Measurements from ENCODE around the gene RBM26. TPM values are rescaled to one million over a fixed set of nuclear protein-coding genes. Genes with fewer than 3 reads are reported as not detected.

Gene RBM26
- total RNA-seq, 2 experiments from 2014 or later, result 61.3 to 79.6 TPM

GRCh38 chr13:79306650-79307049 lies 99.4 kb downstream of the RBM26 start:
- H3K27ac Mint-ChIP-seq, result no peak overlapping the region
- H3K4me1 Mint-ChIP-seq, result peaks cover 11% of the 10 kb centered on the region
- H3K27me3 Mint-ChIP-seq, result peaks cover 2% of the 10 kb centered on the region
- POLR2A ChIA-PET, result no interaction called here
- DNase-seq (no peak), ATAC-seq (peak; percentile 26)
- H3K36me3 Mint-ChIP-seq (ENCODE audit: low read depth), result no peaks in the 10 kb centered on the region
- no peak overlapping the region for H3K4me3 Mint-ChIP-seq
- CTCF ChIA-PET, result no interaction called here
- intact Hi-C loops (cut with DNase I, micrococcal nuclease), result no loop called here
- no peaks in the 10 kb centered on the region for H3K9me3 Mint-ChIP-seq (ENCODE audit: low read depth)

GRCh38 chr13:79297128-79297527 lies 108.9 kb downstream of the RBM26 start:
- no peak overlapping the region for H3K27ac Mint-ChIP-seq
- no peak for ATAC-seq
- no peaks in the 10 kb centered on the region for H3K36me3 Mint-ChIP-seq (ENCODE audit: low read depth)
- H3K27me3 Mint-ChIP-seq, result peaks cover 8% of the 10 kb centered on the region
- H3K4me3 Mint-ChIP-seq, result no peak overlapping the region
- no peak for DNase-seq
- H3K9me3 Mint-ChIP-seq (ENCODE audit: low read depth), result no peaks in the 10 kb centered on the region
- ChIA-PET CTCF (interaction anchor here (0.6 kb wide), 1 partner anchor 55 kb away, joined by 3 read pairs; no protein-coding TSS in a partner anchor), POLR2A (no interaction called here)
- H3K4me1 Mint-ChIP-seq, result no peaks in the 10 kb centered on the region
- intact Hi-C loops (cut with DNase I, micrococcal nuclease), result no loop called here

- POLR2A ChIA-PET, result no interaction called here
- intact Hi-C loops (cut with DNase I, micrococcal nuclease), result no loop called here
- ATAC-seq (no peak), DNase-seq (no peak)
- Mint-ChIP-seq H3K4me1 (no peaks in the 10 kb centered on the region), H3K27ac (no peak overlapping the region), H3K27me3 (peaks cover 4% of the 10 kb centered on the region), H3K9me3 (ENCODE audit: low read depth) (no peaks in the 10 kb centered on the region), H3K4me3 (no peak overlapping the region), H3K36me3 (ENCODE audit: low read depth) (no peaks in the 10 kb centered on the region)
- CTCF ChIA-PET, result interaction anchor here (0.6 kb wide), 1 partner anchor 54 kb away, joined by 3 read pairs; no protein-coding TSS in a partner anchor
Observed at GRCh38 chr13:79295906-79296706, 109.9 kb downstream of the RBM26 start.

GRCh38 chr13:79290595-79291244 lies 115.3 kb downstream of the RBM26 start:
- CTCF ChIA-PET, result no interaction called here
- Mint-ChIP-seq H3K9me3 (ENCODE audit: low read depth) (no peaks in the 10 kb centered on the region), H3K4me1 (no peaks in the 10 kb centered on the region), H3K36me3 (ENCODE audit: low read depth) (no peaks in the 10 kb centered on the region), H3K4me3 (no peak overlapping the region), H3K27me3 (peaks cover 2% of the 10 kb centered on the region), H3K27ac (no peak overlapping the region)
- ATAC-seq (no peak), DNase-seq (no peak)
- intact Hi-C loops (cut with DNase I, micrococcal nuclease), result no loop called here
- POLR2A ChIA-PET, result no interaction called here

GRCh38 chr13:79289571-79289970 lies 116.5 kb downstream of the RBM26 start:
- no peak for ATAC-seq
- ChIA-PET POLR2A (no interaction called here), CTCF (no interaction called here)
- Mint-ChIP-seq H3K36me3 (ENCODE audit: low read depth) (no peaks in the 10 kb centered on the region), H3K27ac (no peak overlapping the region), H3K4me1 (no peaks in the 10 kb centered on the region), H3K9me3 (ENCODE audit: low read depth) (no peaks in the 10 kb centered on the region), H3K27me3 (no peaks in the 10 kb centered on the region), H3K4me3 (no peak overlapping the region)
- no peak for DNase-seq
- intact Hi-C loops (cut with DNase I, micrococcal nuclease), result no loop called here

GRCh38 chr13:79287939-79288795 lies 117.9 kb downstream of the RBM26 start:
- CTCF ChIA-PET, result no interaction called here
- POLR2A ChIA-PET, result no interaction called here
- Mint-ChIP-seq H3K4me1 (no peaks in the 10 kb centered on the region), H3K36me3 (ENCODE audit: low read depth) (no peaks in the 10 kb centered on the region), H3K4me3 (no peak overlapping the region), H3K27me3 (peaks cover 2% of the 10 kb centered on the region), H3K27ac (no peak overlapping the region), H3K9me3 (ENCODE audit: low read depth) (no peaks in the 10 kb centered on the region)
- intact Hi-C loops (cut with DNase I, micrococcal nuclease), result no loop called here
- no peak for ATAC-seq
- DNase-seq, result no peak

GRCh38 chr13:79285159-79285558 lies 120.9 kb downstream of the RBM26 start:
- CTCF ChIA-PET, result no interaction called here
- POLR2A ChIA-PET, result no interaction called here

GRCh38 chr13:79283742-79284141 lies 122.3 kb downstream of the RBM26 start:
- DNase-seq, result no peak

More at GRCh38 chr13:79285159-79285558, 120.9 kb downstream of the RBM26 start:
- H3K4me3 Mint-ChIP-seq, result no peak overlapping the region
- H3K27me3 Mint-ChIP-seq, result peaks cover 2% of the 10 kb centered on the region
- H3K27ac Mint-ChIP-seq, result no peak overlapping the region
- no peaks in the 10 kb centered on the region for H3K36me3 Mint-ChIP-seq (ENCODE audit: low read depth)
- H3K4me1 Mint-ChIP-seq, result no peaks in the 10 kb centered on the region
- DNase-seq, result no peak
- no peak for ATAC-seq
- no peaks in the 10 kb centered on the region for H3K9me3 Mint-ChIP-seq (ENCODE audit: low read depth)
- intact Hi-C loops (cut with DNase I, micrococcal nuclease), result no loop called here

GRCh38 chr13:79282976-79283375 lies 123.1 kb downstream of the RBM26 start:
- CTCF ChIA-PET, result no interaction called here

More at GRCh38 chr13:79283742-79284141, 122.3 kb downstream of the RBM26 start:
- Mint-ChIP-seq H3K27me3 (peaks cover 2% of the 10 kb centered on the region), H3K9me3 (ENCODE audit: low read depth) (no peaks in the 10 kb centered on the region), H3K27ac (no peak overlapping the region), H3K4me1 (no peaks in the 10 kb centered on the region), H3K4me3 (no peak overlapping the region), H3K36me3 (ENCODE audit: low read depth) (no peaks in the 10 kb centered on the region)
- intact Hi-C loops (cut with DNase I, micrococcal nuclease), result no loop called here
- CTCF ChIA-PET, result no interaction called here
- POLR2A ChIA-PET, result no interaction called here
- no peak for ATAC-seq

GRCh38 chr13:79282508-79282907 lies 123.5 kb downstream of the RBM26 start:
- CTCF ChIA-PET, result no interaction called here
- ATAC-seq, result no peak
- no peak overlapping the region for H3K4me3 Mint-ChIP-seq

More at GRCh38 chr13:79282976-79283375, 123.1 kb downstream of the RBM26 start:
- H3K27me3 Mint-ChIP-seq, result peaks cover 2% of the 10 kb centered on the region
- POLR2A ChIA-PET, result no interaction called here
- no peaks in the 10 kb centered on the region for H3K9me3 Mint-ChIP-seq (ENCODE audit: low read depth)
- no peak for ATAC-seq
- H3K36me3 Mint-ChIP-seq (ENCODE audit: low read depth), result no peaks in the 10 kb centered on the region
- no peak overlapping the region for H3K4me3 Mint-ChIP-seq
- DNase-seq, result no peak
- intact Hi-C loops (cut with DNase I, micrococcal nuclease), result no loop called here
- H3K4me1 Mint-ChIP-seq, result no peaks in the 10 kb centered on the region
- H3K27ac Mint-ChIP-seq, result no peak overlapping the region

GRCh38 chr13:79281339-79281747 lies 124.7 kb downstream of the RBM26 start:
- H3K9me3 Mint-ChIP-seq (ENCODE audit: low read depth), result no peaks in the 10 kb centered on the region
- intact Hi-C loops (cut with DNase I, micrococcal nuclease), result no loop called here
- POLR2A ChIA-PET, result no interaction called here
- no peak overlapping the region for H3K27ac Mint-ChIP-seq
- no peak for ATAC-seq
- CTCF ChIA-PET, result no interaction called here
- H3K4me3 Mint-ChIP-seq, result no peak overlapping the region
- H3K36me3 Mint-ChIP-seq (ENCODE audit: low read depth), result no peaks in the 10 kb centered on the region
- H3K4me1 Mint-ChIP-seq, result no peaks in the 10 kb centered on the region
- no peak for DNase-seq
- peaks cover 2% of the 10 kb centered on the region for H3K27me3 Mint-ChIP-seq

More at GRCh38 chr13:79282508-79282907, 123.5 kb downstream of the RBM26 start:
- DNase-seq, result no peak
- Mint-ChIP-seq H3K36me3 (ENCODE audit: low read depth) (no peaks in the 10 kb centered on the region), H3K27me3 (peaks cover 2% of the 10 kb centered on the region), H3K27ac (no peak overlapping the region), H3K4me1 (no peaks in the 10 kb centered on the region), H3K9me3 (ENCODE audit: low read depth) (no peaks in the 10 kb centered on the region)
- POLR2A ChIA-PET, result no interaction called here
- intact Hi-C loops (cut with DNase I, micrococcal nuclease), result no loop called here

Measured in activated CD4-positive, alpha-beta T cell treated with anti-CD3 and anti-CD28 coated beads for 36 hours (primary cell).